ENCODE measurements around the gene RASGRP3. TPM values are rescaled to one million over a fixed set of nuclear protein-coding genes. Genes with fewer than 3 reads are reported as not detected.
A peak's percentile ranks its signal among the peaks of the same experiment; 100 is the strongest.
"Not testable (repeated sequence)": the region's sequence is repeated elsewhere in the genome, so short reads cannot be mapped to it uniquely, and the experiment has no call there.

The RASGRP3 gene, protein sequence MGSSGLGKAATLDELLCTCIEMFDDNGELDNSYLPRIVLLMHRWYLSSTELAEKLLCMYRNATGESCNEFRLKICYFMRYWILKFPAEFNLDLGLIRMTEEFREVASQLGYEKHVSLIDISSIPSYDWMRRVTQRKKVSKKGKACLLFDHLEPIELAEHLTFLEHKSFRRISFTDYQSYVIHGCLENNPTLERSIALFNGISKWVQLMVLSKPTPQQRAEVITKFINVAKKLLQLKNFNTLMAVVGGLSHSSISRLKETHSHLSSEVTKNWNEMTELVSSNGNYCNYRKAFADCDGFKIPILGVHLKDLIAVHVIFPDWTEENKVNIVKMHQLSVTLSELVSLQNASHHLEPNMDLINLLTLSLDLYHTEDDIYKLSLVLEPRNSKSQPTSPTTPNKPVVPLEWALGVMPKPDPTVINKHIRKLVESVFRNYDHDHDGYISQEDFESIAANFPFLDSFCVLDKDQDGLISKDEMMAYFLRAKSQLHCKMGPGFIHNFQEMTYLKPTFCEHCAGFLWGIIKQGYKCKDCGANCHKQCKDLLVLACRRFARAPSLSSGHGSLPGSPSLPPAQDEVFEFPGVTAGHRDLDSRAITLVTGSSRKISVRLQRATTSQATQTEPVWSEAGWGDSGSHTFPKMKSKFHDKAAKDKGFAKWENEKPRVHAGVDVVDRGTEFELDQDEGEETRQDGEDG
- 2.4 and 8.9 TPM in 2 replicates for total RNA-seq

DNA sequence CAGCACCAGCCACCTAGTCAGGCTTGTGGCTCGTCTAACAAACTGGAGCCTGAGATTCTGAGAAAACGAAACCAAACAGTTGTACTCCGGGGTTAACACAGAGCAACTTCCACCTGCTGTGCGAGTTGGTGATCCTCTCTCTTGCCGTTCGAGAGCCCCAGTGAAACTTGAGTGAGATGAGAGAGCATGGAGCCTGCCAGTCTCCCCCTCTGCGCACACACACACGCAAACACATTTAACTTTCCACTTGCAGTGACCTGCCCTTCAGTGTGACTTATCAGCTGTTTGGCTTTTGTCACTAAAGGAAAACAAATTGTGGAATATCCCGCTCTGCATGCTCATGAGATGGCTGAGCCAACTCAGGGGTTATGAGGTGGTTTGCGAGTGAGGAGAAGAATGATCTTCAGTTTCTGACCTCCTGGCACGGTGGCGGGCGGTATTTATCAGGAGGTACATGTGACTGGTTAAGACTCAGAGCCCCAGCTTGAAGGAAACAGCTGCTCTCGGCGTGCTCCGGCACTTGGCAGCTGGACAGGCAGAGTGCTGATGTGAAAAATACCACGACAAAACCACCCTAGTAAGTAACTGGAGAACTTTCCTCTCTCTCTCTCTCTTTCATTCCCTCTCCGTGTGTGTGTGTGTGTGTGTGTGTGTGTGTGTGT is at the start of gene RASGRP3:
Gene RASGRP3 (plus strand): TSS at position 519 of the 662 bp plus-strand sequence. CDS start 38,488 bp downstream, outside the sequence.
- DNase-seq (ENCODE audit: low read depth): peak; percentile 84

DNA sequence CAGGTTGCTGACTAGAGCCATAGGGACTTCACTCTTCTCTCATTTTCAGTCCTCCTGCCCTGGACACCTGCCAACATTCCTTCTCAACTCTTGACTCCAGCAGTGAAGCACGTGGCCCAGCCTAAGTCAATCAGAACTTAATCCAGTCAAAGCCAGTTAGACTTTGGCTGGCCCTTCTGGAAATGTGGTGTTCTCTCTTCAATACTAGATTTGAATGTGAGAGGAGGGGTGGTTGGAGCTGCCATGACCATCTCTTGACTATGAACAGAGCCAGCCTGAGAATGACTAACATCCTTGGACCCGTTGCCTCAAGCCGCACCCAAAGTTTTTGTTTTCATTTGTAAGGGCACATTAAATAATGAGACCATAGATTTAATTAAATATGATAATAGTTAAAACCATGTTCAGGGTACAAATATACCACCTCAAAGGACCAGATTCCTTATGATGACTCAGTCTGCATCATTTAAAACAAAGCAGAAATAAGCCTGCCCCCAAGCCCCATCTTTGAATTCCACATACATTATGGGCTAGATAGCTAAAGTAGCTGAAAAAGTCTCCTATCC is 49.7 kb upstream of the RASGRP3 start:
- DNase-seq (ENCODE audit: low read depth): peak; percentile 82

DNA sequence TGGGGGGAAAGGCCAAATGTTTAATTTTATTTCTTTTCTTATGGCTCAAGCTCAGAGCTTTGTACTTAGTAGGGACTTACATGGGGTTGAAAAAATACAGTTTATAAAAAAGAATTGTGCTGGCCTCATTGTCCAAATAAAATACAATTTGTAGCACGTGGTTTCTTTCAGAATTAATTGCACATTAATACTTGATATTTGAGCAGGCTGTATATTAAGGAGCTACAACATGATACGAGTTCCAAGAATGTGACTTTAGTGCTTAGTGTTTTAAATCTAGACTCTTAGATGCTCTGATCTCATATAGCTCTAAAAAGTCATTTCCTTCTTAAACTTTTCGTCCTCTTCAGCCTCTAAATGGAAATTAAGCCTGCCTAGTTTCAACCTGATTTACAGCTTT is 46.4 kb upstream of the RASGRP3 start:
- DNase-seq (ENCODE audit: low read depth): no peak

DNA sequence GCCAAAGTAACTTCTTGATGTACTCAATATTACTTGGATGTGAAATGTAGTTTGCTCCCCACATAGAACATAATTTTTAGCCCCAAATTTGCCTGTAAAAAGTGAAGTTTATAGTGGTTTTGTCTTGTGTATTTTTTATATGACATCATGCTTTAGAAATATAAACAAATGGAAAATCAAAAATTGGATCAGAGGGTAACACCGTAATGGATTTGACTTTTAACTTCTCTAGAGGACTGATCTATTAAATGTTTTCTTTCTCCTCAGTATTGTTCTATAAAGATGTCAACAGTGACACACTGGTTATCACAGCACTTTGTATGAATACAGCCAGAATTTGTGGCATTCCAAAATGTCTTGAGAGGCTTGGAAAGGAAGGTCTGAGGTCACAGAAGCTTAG is 45.6 kb upstream of the RASGRP3 start:
- no peak for DNase-seq (ENCODE audit: low read depth)

DNA sequence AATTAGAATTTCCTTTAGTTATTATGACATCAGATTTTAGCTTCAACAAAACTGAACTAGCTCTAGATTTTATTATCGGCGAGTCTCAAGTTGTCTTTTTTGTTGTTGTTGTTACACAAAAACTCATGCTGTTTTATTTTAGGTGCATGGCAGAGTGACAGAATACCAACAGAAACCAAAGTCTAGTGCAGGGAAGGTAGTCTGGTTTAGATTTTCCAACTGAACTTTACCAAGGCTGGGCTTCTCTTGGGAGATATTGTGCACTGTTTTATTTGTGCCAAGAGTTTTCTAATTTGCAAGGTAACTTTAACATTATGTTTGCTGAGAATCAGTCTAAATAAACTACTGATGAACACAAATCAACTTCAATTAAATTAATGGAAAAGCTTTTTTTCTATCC is 43.6 kb upstream of the RASGRP3 start:
- no peak for DNase-seq (ENCODE audit: low read depth)

DNA sequence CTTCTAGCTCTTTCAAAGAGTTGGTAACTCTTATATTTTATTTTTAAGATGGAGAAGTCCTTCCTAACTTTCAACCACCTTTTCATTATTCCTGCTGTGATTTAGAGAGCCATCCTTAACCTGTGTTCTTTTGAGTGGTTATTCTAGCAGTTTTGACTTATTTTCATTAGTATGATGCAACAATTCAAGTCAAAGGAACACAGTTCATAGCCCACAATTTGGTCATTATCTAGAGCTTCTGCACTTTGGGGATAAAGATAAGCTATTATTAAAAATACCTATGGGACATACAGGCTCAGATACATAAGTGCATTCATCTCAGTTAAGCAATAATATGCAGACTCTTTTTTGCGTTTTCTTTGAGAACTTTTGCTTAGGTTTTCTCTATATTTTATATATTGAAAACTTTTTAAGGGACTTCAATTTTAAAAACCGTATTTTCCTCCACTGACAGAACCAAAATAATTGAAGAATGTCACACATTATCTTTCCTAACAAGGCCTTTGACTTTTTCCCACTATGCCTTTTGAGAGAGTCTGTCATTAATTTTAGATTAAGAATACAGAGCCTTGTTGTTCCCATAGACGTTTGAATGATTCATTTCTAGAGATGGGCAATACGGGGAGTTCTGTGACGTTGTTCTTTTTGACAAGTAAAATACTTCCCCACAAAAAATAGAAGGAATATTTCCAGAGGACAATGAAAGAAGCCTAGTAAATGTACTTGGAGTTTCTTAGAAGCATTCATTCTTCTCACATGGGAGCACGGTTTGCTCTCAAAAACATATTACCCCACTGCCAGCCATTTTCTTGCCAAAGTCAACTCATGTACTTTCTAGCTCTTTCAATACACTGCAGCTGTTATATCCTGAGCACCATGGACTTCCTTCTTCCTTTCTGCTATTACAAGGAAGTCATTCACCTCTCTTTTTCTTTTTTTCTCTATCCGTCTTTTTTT is 42.9 kb upstream of the RASGRP3 start:
- DNase-seq (ENCODE audit: low read depth): no peak

DNA sequence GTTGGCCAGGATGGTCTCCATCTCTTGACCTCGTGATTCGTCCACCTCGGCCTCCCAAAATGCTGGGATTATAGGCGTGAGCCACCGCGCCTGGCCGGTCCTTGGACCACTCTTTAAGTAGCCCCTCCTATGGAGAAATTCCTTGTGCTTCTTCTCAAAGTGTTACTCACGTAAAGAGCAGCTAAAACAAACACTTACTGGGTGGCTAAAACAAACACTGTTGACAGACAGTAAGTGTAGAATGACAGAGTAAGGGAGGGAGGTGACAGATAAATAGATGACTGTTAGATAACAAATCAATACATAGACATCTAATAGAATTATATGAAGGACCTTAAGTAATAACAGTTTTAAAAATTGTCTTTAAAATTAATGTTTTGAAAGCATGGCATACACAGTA is 40.9 kb upstream of the RASGRP3 start:
- no peak for DNase-seq (ENCODE audit: low read depth)

DNA sequence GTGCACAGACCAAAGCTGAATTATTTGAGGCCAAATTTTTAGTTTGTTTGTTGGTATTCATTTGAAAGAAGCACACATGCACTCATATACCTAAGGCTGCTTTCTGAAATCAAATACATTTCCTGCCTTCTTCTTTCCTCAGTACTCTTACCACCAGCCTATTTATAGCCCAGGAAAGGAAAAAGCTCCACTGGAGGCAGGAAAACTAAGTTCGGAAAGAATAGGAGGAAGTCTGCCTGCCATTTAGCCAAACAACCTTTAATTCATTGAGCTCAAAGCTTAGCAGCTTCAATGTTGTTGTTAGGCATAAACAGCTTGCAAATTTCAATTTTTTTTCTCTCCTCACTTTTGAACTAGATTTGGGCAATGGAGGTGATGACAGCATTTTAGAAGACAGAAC is 40.4 kb upstream of the RASGRP3 start:
- DNase-seq (ENCODE audit: low read depth): no peak

DNA sequence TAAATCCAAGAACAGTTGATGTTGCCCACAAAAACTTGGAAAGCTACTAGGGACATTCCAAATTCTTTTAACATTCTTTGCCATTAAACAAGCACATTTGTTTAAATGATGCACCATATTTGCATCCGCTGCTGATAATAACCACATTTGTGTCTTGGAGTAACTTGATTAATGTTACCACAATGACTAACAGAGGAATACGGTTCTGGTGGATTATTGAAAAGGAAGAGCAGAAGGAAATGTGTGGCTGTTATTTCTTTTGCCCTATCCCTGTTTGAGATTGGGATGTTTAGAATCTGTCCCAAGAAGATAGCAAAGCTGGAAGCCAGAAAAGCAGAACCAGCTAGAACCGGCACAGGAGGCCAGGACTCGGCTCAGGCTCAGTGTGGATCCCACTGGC is 39.2 kb upstream of the RASGRP3 start:
- DNase-seq (ENCODE audit: low read depth): peak; percentile 76

DNA sequence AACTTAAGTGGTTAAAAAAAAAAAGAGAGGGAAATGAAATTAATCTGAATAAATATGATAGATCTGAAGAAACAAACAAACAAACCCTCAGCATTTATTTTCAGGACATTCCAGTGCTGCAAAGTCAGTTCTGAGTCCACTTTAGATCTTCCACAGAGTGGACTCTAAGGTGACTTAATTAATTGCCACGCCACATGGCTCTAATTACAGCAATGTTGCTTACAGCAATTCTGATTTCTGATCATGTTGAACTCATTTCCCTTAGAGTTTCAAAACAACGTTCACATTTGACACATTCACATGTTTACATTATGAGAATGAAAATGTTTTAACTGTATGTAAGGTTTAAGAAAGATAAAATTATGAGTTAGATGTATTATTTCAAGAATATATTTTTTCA is 38.6 kb upstream of the RASGRP3 start:
- no peak for DNase-seq (ENCODE audit: low read depth)

DNA sequence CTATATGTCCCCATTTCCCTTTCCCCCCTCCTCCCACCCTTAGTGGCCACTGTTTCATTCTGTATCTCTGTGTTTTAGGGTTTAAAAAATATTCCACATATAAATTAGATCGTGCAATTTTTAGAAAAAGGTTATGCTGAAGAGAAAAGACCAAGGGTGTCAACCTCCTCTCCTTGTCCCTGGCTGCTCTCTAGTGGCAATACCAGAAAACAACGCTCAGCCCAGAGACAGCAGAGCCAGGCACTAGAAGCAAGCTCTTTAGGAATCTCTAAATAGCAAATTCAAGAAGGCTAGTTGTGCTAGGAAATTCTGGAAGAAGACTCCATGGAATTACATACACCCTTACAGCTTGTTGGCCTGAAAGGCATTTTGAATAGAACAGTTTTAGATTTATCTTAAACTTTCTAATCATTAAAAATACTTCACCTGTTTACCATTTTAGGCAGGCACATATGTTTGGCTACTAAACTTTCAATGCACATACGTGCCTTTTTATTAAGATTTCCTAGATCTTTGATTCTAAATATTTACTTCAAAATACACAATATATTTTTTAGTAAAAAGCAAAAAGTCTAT is 35.1 kb upstream of the RASGRP3 start:
- DNase-seq (ENCODE audit: low read depth): peak; percentile 53

DNA sequence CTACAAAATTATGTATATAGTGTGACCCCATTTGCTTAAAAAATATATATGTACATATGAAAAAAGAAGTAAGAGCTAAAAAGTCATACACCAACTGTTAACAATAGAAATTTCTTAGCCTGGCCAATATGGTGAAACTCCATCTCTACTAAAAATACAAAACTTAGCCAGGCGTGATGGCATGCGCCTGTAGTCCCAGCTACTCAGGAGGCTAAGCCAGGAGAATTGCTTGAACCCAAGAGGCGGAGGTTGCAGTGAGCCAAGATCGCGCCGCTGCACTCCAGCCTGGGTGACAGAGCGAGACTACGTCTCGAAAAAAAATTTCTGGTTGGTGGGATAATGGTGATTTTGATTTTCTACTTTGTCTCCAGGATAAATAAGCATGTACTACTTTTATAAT is 34.4 kb upstream of the RASGRP3 start:
- not testable (repeated sequence) for DNase-seq (ENCODE audit: low read depth)

DNA sequence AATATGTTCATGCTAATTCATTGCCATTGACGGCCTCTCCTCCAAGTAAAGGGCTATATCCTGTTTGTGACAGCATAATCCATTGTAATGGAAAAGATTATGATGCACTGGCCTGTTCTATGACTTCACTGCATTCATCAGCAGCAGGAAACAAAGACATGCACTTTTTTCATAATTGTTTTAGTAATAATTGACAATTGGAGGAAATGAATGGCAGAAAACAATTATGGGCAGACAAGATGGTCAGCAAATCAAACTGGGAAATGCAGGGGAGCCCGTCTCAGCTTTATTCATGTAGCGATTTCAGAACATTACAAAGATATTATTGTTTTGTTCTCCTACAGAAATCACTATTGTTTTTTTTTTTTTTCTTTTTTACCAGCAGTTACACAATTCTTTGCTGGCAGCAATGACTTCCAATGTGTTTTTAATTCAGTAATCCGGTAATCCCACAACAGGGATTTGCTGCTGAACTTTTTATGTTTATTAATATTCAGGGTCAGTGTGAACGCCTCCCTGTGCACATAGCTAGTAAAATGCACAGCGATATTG is 33.8 kb upstream of the RASGRP3 start:
- DNase-seq (ENCODE audit: low read depth): no peak

DNA sequence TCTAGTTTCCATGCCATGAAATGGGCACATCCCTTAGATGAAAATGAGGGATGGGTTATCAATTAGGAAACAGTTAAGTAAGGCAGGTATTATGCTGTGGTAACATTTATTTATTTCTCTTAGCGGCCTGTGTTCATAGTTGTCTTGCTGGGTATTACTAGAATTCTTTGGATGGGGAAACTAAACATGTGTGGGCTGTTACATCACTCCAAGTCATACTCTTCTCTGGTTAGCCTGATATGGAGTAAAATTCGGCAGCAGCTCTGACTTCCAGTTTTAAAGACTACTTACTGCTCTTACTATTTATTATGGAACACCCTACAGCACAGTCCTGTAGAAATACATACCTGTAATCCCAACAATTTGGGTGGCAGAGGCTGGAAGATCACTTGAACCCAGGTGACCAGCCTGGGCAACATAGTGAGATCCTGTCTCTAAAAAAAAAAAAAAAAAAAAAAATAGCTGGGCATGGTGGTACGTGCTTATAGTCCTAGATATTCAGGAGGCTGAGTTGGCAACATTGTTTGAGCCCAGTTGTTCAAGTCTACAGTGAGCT is 33.1 kb upstream of the RASGRP3 start:
- DNase-seq (ENCODE audit: low read depth): no peak

DNA sequence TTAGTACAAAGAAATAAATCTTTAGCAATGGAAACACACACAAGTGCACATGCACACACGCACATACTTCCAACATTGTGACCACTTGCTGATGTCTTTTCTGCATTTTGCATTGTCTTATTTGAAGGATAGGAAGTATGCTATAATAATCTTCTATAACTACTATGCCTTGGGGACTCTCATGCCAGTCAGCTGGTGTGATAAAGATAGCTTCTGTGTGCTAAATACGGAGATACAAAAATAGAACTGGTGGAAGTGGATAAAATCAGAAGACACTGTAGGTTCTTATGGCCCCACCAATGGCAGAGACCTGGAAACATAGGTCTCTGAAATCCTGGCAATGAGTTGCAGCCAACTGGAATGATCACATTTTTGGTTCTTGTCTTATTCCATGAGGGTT is 31.5 kb upstream of the RASGRP3 start:
- no peak for DNase-seq (ENCODE audit: low read depth)

DNA sequence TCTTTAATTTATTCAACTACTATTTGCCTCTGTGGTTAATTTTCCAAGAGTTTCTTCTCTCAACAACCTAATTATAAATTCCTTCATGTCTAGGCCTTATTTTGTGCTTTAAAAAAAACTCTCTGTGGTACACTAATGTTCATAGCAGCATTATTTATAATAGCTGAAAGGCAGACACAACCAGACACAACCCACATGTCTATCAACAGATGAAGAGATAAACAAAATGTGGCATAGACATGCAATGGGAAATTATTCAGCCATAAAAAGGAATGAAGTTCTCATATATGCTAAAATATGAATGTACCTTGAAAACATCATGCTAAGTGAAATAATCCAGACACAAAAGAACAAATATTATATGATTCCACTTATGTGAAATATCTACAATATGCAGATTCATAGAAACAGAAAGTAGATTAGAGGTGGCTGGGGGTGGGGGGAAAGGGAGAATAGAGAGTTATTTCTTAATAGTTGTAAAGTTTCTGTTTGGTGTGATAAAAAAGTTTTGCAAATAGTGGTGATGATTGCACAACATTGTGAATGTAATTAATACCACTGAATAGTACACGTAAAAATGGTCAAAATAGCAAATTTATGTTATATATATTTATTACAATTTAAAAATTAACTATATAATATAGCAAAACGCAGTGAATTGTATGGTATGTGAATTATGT is 28.1 kb upstream of the RASGRP3 start:
- DNase-seq (ENCODE audit: low read depth): no peak

DNA sequence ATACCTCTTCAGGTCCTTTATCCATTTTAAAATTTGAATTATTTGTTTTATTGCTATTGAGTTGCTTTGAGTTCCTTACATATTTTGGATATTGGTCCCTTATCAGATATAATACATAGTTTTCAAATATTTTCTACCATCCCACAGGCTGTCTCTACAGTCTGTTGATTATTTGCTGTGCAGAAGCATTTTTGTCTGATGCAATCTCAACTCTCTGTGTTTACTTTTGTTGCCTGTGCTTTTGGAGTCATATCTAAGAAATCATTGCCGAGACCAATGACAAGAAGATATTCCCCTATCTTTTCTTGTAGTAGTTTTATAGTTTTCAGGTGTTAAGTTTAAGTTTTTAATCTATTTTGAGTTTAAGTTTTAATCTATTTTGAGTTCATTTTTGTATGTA is 25.2 kb upstream of the RASGRP3 start:
- DNase-seq (ENCODE audit: low read depth): no peak

DNA sequence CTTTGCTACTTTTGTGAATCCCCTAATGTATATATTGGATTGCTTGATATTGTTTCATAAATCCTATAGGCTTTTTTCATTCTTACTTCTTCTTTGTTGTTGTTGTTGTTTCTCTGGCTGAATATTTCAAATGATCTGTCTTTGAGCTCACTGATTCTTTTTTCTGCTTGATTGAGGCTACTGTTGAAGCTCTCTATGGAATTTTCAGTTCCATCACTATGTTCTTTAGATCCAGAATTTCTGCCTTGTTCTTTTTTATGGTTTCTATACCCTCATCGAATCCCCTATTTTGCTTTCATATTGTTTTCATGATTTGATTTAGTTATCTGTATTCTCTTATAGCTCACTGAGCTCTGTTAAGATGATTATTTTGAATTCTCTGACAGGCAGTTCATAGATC is 24.6 kb upstream of the RASGRP3 start:
- no peak for DNase-seq (ENCODE audit: low read depth)

DNA sequence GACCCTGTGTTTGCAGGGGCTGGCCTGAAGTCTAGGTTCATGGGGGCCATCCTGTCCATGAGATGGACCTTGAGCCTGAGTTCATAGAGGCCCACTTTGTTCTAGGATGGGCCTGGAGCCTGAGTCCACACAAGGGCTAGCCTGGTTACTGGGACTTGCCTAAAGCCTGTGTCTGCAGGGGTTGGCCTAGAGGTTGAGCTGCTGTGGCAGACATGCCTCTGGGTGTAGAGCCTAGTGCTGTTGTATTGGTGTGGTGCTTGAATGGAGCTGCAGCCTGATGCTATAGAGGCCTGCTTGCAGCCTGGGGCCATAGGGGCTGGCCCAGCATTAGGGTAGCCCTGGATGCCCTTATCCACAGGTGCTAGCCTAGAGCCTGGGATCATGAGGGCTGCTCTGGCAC is 23.9 kb upstream of the RASGRP3 start:
- DNase-seq (ENCODE audit: low read depth): no peak
